Psoas muscle (tissue), 8 donors: ENCODE data around the gene PPP6R3. TPM values are rescaled to one million over a fixed set of nuclear protein-coding genes. Genes with fewer than 3 reads are reported as not detected.

ENCODE experiments used
- ATAC-seq, 4 donors: fragments of 200-7000 bp; cut with Tn5 transposase; one replicate each; pipeline ENCODE4 v1.9.1; 2020; ENCODE audit warnings: moderate library complexity in 3 of 4, mild to moderate bottlenecking in 2 of 4
- DNase-seq, 2 donors: peaks; one replicate each; pipeline ENCODE4 v3.0.0-alpha.2; 2020
- H3K27ac ChIP-seq: fragments of 200-600 bp; one replicate; pipeline ENCODE4 v1.8.0; 2022
- H3K27me3 ChIP-seq, 3 donors: fragments of 200-600 bp in 1 of 3; one replicate each; pipeline versions ENCODE4 v1.6.1 to v1.8.0; 2013 to 2022; ENCODE audit warnings: low read length in 2 of 3, mild to moderate bottlenecking in 2 of 3, moderate library complexity in 1 of 3; ENCODE audit not compliant: insufficient read depth in 3 of 3
- H3K36me3 ChIP-seq, 2 donors: fragments of 200-600 bp in 1 of 2; one replicate each; pipeline versions ENCODE4 v1.6.1 to v1.8.0; 2013 to 2022; ENCODE audit warnings: low read depth in 1 of 2, mild to moderate bottlenecking in 1 of 2, moderate library complexity in 1 of 2; ENCODE audit not compliant: insufficient read depth in 1 of 2
- H3K4me1 ChIP-seq: fragments of 200-600 bp; one replicate; pipeline ENCODE4 v1.8.0; 2022
- H3K4me3 ChIP-seq: fragments of 200-600 bp; one replicate; pipeline ENCODE4 v1.8.0; 2022; ENCODE audit warnings: mild to moderate bottlenecking
- H3K9me3 ChIP-seq: fragments of 200-600 bp; one replicate; pipeline ENCODE4 v1.8.0; 2022
- CTCF ChIP-seq: fragments of 200-600 bp; IDR thresholded peaks from one replicate; pipeline ENCODE4 v1.8.0; 2022; ENCODE audit warnings: antibody characterized with exemption
- WGBS, 3 donors: extraction: QIAGEN DNeasy Blood & Tissue Kit; methylation state at CpG; one replicate each; pipeline versions ENCODE4 v1.1.6 to v1.1.7; 2013; 5-methylcytosine and 5-hydroxymethylcytosine counted together
- intact Hi-C, 2 donors: fragments of 100-400 bp; cut with DNase I; formaldehyde crosslinking; loops; one replicate each; pipeline versions ENCODE4 v1.11.0 to v1.14.2; 2022
- polyA plus RNA-seq, 3 donors: library from polyadenylated mRNA; stranded (reverse); fragments of 200-250 nt; gene quantifications; one replicate each; pipeline ENCODE4 v1.2.3, GENCODE V29; 2013
- total RNA-seq, 4 donors: library from RNA; stranded (reverse); fragmentation: NEBNext Ultra II Directional in 2 of 4; extraction: Animal tissue kit (Norgen Biotek cat#: 25700) in 2 of 4; gene quantifications; one replicate each; pipeline versions ENCODE4 v1.2.1 to v1.2.4, GENCODE V29; 2021 to 2023
- donor health status: healthy with polysubstance abuse.
- donor health status: DM: no; HTN: no; CAD: no; lungs with moderate emphysema.
- donor health status: Bipolar disorder and iron deficiency.
- donor health status: healthy.
- donor health status: DM: yes; HTN: yes; CAD: no.
- donor health status: DM: no; HTN: no; CAD: no.
- donor health status: DM: no; HTN: no; CAD: no.
- donor health status: DM: yes; HTN: yes; CAD: no.

PPP6R3 gene
- total and polyA plus RNA-seq, 7 donors: 19.7 to 102 (median 58.8) TPM

DNA sequence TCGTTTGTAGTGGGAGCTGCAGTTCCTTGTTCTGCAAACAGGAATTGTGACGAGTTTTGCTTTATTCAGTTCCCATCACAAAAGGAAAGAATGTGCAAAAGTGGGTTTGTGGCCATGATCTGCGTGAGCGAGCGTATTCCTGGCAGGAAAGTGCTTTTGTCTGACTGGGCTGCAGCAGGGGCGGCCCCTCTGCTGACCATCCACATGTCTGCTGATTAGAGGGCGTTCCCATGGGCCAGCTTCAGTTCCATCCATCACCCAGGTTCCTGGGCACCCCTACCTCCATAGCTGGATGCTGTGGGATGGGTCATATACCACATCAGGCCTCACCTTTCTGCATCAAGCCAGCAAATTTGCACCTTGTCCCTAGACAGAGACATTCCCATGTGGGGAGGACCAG lies 194.9 kb downstream of the PPP6R3 start:
- no peak for TF ChIP-seq CTCF
- whole genome bisulfite sequencing, 3 donors: 74 to 82% (median 77%) methylated on average over 7 of the region's 7 CpGs
- no peak for DNase-seq
- Histone ChIP-seq H3K27me3 (peaks cover 0 to 33% (median 19%) of the 10 kb centered on the region in 3 donors), H3K4me3 (no peak overlapping the region), H3K27ac (no peak overlapping the region), H3K9me3 (peaks cover 8% of the 10 kb centered on the region), H3K36me3 (no peaks in the 10 kb centered on the region), H3K4me1 (no peaks in the 10 kb centered on the region)
- intact Hi-C loops: no loop called here
- no peak for ATAC-seq

DNA sequence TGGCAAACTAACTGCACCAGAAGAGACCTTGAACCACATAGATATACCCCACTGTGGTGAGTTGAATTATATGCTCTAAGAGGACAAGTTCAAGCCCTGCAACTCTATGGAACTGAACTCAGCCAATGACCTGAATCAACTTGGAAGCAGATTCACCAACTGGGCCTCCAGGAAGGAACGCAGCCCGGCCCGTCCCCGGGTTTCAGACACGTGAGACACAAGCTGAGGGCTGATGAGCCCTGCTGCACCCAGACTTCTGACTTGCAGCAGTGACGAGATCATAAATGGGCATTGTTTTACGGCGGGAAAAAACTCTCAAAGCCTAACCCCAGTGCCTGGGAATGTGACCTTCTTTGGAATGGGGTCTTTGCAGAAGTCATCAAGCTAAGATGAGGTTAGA lies 195.3 kb downstream of the PPP6R3 start:
- no peak overlapping the region for H3K4me3 ChIP-seq
- no peak for DNase-seq
- WGBS, 3 donors: 71 to 76% (median 74%) methylated on average over 8 of the region's 8 CpGs
- peaks cover 0 to 29% (median 19%) of the 10 kb centered on the region in 3 donors for H3K27me3 ChIP-seq
- intact Hi-C loops: no loop called here
- H3K27ac ChIP-seq: no peak overlapping the region
- no peaks in the 10 kb centered on the region for H3K4me1 ChIP-seq
- peaks cover 8% of the 10 kb centered on the region for H3K9me3 ChIP-seq
- no peak for ATAC-seq
- TF ChIP-seq CTCF: no peak
- H3K36me3 ChIP-seq: no peaks in the 10 kb centered on the region

- H3K4me1 ChIP-seq: no peaks in the 10 kb centered on the region
- no peak for DNase-seq
- ATAC-seq: no peak
- peaks cover 0 to 16% (median 16%) of the 10 kb centered on the region in 3 donors for H3K27me3 ChIP-seq
- H3K36me3 ChIP-seq: no peaks in the 10 kb centered on the region
- peaks cover 8% of the 10 kb centered on the region for H3K9me3 ChIP-seq
- TF ChIP-seq CTCF: no peak
- 89 to 94% (median 90%) methylated on average over 11 of the region's 11 CpGs for WGBS, 3 donors
- intact Hi-C loops: no loop called here
- H3K4me3 ChIP-seq: no peak overlapping the region
- H3K27ac ChIP-seq: no peak overlapping the region
These were observed 196.6 kb downstream of the PPP6R3 start for GRCh38 chr11:68657021-68657780.

DNA sequence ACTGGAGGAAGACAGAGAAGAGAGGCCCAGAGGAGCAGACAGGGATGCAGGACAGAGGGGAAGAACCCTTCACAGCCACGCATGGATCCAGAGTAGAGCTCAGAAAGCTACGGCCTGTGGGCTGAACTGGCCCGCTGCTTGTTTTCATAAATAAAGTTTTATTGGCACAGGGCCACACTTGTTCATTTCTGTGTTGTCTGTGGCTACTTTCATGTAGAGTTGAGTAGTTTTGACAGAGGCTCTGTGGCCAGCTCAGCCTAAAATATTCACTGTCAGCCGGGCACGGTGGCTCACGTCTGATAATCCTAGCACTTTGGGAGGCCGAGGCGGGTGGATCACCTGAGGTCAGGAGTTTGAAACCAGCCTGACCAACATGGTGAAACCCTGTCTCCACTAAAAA lies 197.5 kb downstream of the PPP6R3 start:
- TF ChIP-seq CTCF: no peak
- Histone ChIP-seq H3K4me3 (no peak overlapping the region), H3K27ac (no peak overlapping the region), H3K27me3 (peaks cover 0 to 11% (median 9%) of the 10 kb centered on the region in 3 donors), H3K4me1 (no peaks in the 10 kb centered on the region), H3K9me3 (peaks cover 8% of the 10 kb centered on the region), H3K36me3 (no peaks in the 10 kb centered on the region)
- WGBS, 3 donors: 89 to 96% (median 93%) methylated on average over 8 of the region's 8 CpGs
- intact Hi-C loops: no loop called here
- ATAC-seq (no peak), DNase-seq (no peak)
